ENCODE measurements around the gene ZNF285.
A peak's percentile ranks its signal among the peaks of the same experiment; 100 is the strongest.
"Not testable (repeated sequence)": the region's sequence is repeated elsewhere in the genome, so short reads cannot be mapped to it uniquely, and the experiment has no call there.

Gene ZNF285

GRCh38 chr19:44401139-44402115, at the start of gene ZNF285:
Gene ZNF285 (minus strand): TSS chr19:44401608. CDS start chr19:44397213, 4,395 bp downstream.
- peak within 1 kb of the TSS; percentile 67 to 70 for H3K4me3 ChIP-seq (replicated peaks in 1 of 2; ENCODE audit: low read depth in 2 of 2, low read length in 2 of 2)
- peak; percentile 97 to 98 for DNase-seq (ENCODE audit: low read depth in 2 of 2)
- TF ChIP-seq CTCF (IDR thresholded peaks at IDR 0.05; ENCODE audit: low read depth, low read length), result no peak

GRCh38 chr19:44447916-44448674, 46.7 kb upstream of the ZNF285 start, which contains the start of gene ZNF229:
Gene ZNF229 (minus strand): TSS chr19:44448472. CDS start chr19:44442847, 5,625 bp downstream.
- no peak for TF ChIP-seq CTCF (IDR thresholded peaks at IDR 0.05; ENCODE audit: low read depth, low read length)
- DNase-seq (ENCODE audit: low read depth in 2 of 2), result peak; percentile 94 to 96
- H3K4me3 ChIP-seq (replicated peaks in 1 of 2; ENCODE audit: low read depth in 2 of 2, low read length in 2 of 2), result peak within 1 kb of the TSS; percentile 76 to 85

- no peak for TF ChIP-seq CTCF (IDR thresholded peaks at IDR 0.05; ENCODE audit: low read depth, low read length)
These were observed 37.0 kb upstream of the ZNF285 start for GRCh38 chr19:44438441-44438840.

GRCh38 chr19:44435441-44435840, 34.0 kb upstream of the ZNF285 start:
- TF ChIP-seq CTCF (IDR thresholded peaks at IDR 0.05; ENCODE audit: low read depth, low read length), result no peak
- no peak for DNase-seq (ENCODE audit: low read depth in 2 of 2)
- H3K4me3 ChIP-seq (replicated peaks in 1 of 2; ENCODE audit: low read depth in 2 of 2, low read length in 2 of 2), result no peak overlapping the region

More at GRCh38 chr19:44438441-44438840, 37.0 kb upstream of the ZNF285 start:
- H3K4me3 ChIP-seq (replicated peaks in 1 of 2; ENCODE audit: low read depth in 2 of 2, low read length in 2 of 2), result no peak overlapping the region
- no peak for DNase-seq (ENCODE audit: low read depth in 2 of 2)

GRCh38 chr19:44430956-44431355, 29.5 kb upstream of the ZNF285 start:
- no peak for TF ChIP-seq CTCF (IDR thresholded peaks at IDR 0.05; ENCODE audit: low read depth, low read length)
- no peak overlapping the region for H3K4me3 ChIP-seq (replicated peaks in 1 of 2; ENCODE audit: low read depth in 2 of 2, low read length in 2 of 2)

GRCh38 chr19:44415553-44415952, 14.1 kb upstream of the ZNF285 start:
- not testable (repeated sequence) for DNase-seq (ENCODE audit: low read depth in 2 of 2); H3K4me3 ChIP-seq (replicated peaks in 1 of 2; ENCODE audit: low read depth in 2 of 2, low read length in 2 of 2)

More at GRCh38 chr19:44430956-44431355, 29.5 kb upstream of the ZNF285 start:
- DNase-seq (ENCODE audit: low read depth in 2 of 2), result peak in 1 of 2 donors; percentile 14

GRCh38 chr19:44389268-44389667, 12.1 kb downstream of the ZNF285 start:
- DNase-seq (ENCODE audit: low read depth in 2 of 2), result peak in 1 of 2 donors; percentile 15
- not testable (repeated sequence) for H3K4me3 ChIP-seq (replicated peaks in 1 of 2; ENCODE audit: low read depth in 2 of 2, low read length in 2 of 2)

All from cardiac fibroblast (primary cell).